GM19351 (cell line): ENCODE results near the gene DCLRE1B.

Source experiments
- ATAC-seq: cut with Tn5 transposase; IDR thresholded peaks from one replicate; pipeline ENCODE4 v1.9.1; 2021; ENCODE audit warnings: mild to moderate bottlenecking, moderate library complexity; ENCODE audit not compliant: unreplicated experiment

Gene DCLRE1B

GRCh38 chr1:113886417-113887401 is 18.4 kb upstream of the DCLRE1B start:
- ATAC-seq = no peak

GRCh38 chr1:113887402-113888175 is 17.5 kb upstream of the DCLRE1B start, which contains the start of gene BCL2L15:
TSS of gene BCL2L15 (minus strand) at chr1:113887581. CDS start at chr1:113887375, 206 bp downstream.
- ATAC-seq = no peak

GRCh38 chr1:113890816-113891215 is 14.3 kb upstream of the DCLRE1B start:
- ATAC-seq = no peak

- ATAC-seq = no peak
Observed at GRCh38 chr1:113891631-113892220, 13.4 kb upstream of the DCLRE1B start.

- no peak for ATAC-seq
Observed at GRCh38 chr1:113893267-113893666, 11.9 kb upstream of the DCLRE1B start.

- no peak for ATAC-seq
Observed at GRCh38 chr1:113895098-113895497, 10.0 kb upstream of the DCLRE1B start.

- no peak for ATAC-seq
Observed at GRCh38 chr1:113895961-113896360, 9.2 kb upstream of the DCLRE1B start.

- ATAC-seq = no peak
Observed at GRCh38 chr1:113898241-113898814, 6.8 kb upstream of the DCLRE1B start.

- ATAC-seq = no peak
Observed at GRCh38 chr1:113899111-113899510, 6.0 kb upstream of the DCLRE1B start.

- ATAC-seq = no peak
Observed at GRCh38 chr1:113901191-113901590, 3.9 kb upstream of the DCLRE1B start.

GRCh38 chr1:113903501-113904292 is 1.4 kb upstream of the DCLRE1B start:
- no peak for ATAC-seq

- peak; percentile 30 for ATAC-seq
Observed at GRCh38 chr1:113904293-113904673, 843 bp upstream of the DCLRE1B start.

- no peak for ATAC-seq
Observed at GRCh38 chr1:113905435-113905861, 322 bp downstream of the DCLRE1B start.

- no peak for ATAC-seq
Observed at GRCh38 chr1:113912594-113913311, 7.6 kb downstream of the DCLRE1B start.

- ATAC-seq = no peak
Observed at GRCh38 chr1:113913312-113913668, 8.2 kb downstream of the DCLRE1B start.

- ATAC-seq = no peak
Observed at GRCh38 chr1:113913887-113914664, 8.9 kb downstream of the DCLRE1B start.

- no peak for ATAC-seq
Observed at GRCh38 chr1:113916974-113917373, 11.8 kb downstream of the DCLRE1B start.

GRCh38 chr1:113917400-113918082 is 12.4 kb downstream of the DCLRE1B start:
- ATAC-seq = no peak
